NAMALWA (cell line): Measurements from ENCODE around the gene S100A2.

ENCODE experiments used
- DNase-seq: peaks from one replicate; pipeline ENCODE4 v3.0.0-alpha.2; 2015; ENCODE audit warnings: low spot score

S100A2 gene

DNA sequence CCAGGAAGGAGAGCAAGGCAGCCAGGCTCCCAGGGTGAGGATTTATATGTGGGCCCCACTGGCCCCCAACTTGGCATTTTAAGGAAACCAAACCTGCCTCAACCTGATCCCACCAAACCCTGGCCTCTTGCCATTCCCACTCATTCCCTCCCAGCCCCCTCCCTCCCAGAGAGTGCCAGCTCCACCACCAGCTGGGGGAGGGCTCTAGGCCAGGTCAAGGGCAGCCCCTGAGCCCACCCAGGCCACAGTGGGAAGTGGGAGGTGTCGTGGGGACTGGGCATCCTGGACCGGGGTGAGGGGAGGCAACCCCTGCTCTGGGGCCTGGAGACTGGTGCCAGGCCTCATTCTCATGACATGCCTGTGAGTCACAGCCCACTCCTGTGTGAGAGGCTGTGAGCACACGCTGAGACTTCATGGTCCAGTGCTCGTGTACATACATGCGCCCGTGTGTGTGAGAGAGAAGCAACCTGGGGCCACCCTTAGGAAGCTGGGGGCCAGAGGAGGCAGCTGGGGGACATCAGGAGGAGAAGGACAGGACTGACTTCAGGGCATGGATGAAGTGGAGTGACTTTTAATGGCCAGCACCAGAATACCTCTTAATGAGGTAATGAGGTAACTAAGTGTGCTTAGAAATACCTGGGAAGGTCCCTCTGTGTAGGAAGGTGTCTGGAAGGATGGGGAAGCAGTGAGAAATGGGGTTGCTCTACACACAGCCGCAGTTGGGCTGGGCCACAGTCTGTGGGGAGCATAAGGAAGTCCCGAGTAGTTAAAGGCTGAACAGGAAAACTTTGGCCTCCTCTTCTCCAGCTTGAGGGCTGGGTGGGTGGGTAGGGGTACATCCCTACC, at the start of gene S100A2:
S100A2 (minus strand) TSS at position 316 of the 846 bp plus-strand sequence. CDS start 1,967 bp downstream, outside the sequence.
- DNase-seq = peak; percentile 61

DNA sequence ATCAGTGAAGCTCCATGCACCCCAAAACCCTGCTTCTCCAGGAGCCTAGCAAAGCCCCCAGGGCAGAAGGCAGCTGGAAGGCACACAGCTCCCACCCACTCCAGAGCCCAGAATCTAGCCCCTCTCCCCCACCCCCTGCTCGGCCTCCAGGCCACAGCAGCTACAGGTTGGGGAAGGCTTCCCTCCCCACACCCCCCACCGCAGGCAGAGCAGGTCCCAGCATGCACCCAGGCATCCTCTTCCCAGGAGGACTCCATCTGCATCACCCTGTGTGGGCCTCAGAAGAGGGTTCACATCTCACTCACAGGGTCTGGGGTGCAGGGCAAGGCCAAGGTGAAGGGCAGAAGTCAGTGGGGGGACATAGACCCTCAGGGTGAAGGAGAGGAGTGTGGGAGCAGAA, 49.8 kb upstream of the S100A2 start:
- DNase-seq = no peak

DNA sequence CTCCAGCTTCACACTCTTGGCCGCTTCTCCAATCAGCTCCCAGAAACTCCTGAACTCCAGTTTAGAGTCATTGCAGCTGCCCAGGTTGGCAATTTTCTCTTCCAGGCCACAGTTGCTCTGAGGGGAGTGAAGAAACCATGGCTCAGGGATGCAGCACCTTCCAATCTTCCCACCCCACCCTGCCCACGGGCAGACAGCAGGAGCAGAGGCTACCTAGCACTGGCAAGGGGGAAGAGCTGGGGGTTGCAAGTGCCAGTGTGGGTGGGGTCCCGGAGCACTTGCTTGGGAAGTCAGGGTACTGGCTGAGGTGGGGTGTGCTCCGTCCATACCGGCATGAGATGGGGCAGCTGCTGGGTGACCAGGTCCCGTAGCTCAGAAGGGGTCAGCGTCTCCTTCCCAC, 49.3 kb upstream of the S100A2 start:
- no peak for DNase-seq

DNA sequence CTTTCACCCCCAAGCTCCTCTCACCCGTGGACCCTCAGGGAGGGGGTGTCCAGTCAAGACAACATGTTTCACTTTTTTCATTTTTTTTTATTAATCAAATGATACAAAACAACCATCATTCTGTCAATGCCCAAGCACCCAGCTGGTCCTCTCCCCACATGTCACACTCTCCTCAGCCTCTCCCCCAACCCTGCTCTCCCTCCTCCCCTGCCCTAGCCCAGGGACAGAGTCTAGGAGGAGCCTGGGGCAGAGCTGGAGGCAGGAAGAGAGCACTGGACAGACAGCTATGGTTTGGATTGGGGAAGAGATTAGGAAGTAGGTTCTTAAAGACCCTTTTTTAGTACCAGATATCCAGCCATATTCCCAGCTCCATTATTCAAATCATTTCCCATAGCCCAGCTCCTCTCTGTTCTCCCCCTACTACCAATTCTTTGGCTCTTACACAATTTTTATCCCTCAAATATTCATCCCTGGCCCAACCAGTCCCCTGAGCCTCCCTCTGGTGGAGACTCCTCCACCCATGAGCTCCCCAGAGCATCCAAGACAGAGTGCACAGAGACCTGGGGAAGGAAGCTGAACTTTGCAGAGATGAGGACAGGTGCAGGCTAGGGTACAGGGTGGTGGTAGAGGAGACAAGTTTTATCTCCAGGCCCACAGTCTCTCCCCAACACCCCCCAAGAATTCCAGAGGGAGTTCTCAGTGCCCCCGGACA, 48.7 kb upstream of the S100A2 start:
- DNase-seq = no peak

DNA sequence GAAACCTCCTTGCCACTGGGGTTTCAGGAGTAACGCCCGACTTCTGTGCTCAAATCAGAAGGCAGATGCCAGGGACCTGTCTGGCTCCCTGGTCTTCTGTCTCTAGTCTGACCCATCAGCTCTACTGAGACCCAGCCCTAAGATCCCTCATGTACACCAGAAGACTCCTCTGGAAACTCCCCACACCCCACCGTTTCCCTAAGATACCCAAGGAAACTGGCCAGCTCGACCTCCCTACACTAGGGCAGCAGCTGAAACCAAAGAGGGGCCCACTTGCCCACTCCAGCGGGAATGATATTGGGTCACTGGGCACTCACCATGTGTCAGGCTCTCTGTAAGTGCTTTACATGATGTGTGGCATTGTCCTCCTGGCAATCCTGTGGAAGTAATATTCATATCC, 47.8 kb upstream of the S100A2 start:
- DNase-seq = no peak

DNA sequence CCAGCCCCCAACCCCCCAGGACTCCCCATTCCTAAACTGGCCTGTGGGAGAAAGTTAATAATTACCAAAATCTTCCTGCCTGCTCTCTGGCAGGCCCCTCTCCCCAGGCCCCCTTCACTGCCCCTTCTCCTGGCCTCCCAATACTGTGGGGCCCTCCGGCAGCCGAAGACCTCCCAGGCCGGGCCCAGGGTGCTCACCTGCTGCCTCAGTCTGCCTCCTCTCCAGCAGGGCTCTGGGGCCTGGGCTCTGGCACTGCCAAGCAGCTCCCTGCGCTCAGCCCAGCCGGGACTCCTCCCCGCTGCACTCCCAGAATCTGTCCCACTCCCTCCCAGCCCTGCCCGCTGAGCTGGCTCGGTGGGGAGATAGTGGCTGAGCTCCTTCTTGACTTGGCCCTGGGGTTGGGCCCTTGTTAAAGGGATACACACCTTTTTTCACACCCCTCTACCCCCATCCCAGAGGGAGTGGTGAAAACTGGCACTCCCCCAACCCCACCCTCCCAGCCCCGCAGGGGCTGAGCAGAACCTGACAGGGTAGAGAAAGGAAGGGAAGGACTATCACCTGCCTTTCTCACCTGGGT, 47.2 kb upstream of the S100A2 start, which contains the start of gene S100A16:
S100A16 (minus strand) TSS at position 383 of the 577 bp plus-strand sequence. CDS start 4,986 bp downstream, outside the sequence.
- DNase-seq = no peak

DNA sequence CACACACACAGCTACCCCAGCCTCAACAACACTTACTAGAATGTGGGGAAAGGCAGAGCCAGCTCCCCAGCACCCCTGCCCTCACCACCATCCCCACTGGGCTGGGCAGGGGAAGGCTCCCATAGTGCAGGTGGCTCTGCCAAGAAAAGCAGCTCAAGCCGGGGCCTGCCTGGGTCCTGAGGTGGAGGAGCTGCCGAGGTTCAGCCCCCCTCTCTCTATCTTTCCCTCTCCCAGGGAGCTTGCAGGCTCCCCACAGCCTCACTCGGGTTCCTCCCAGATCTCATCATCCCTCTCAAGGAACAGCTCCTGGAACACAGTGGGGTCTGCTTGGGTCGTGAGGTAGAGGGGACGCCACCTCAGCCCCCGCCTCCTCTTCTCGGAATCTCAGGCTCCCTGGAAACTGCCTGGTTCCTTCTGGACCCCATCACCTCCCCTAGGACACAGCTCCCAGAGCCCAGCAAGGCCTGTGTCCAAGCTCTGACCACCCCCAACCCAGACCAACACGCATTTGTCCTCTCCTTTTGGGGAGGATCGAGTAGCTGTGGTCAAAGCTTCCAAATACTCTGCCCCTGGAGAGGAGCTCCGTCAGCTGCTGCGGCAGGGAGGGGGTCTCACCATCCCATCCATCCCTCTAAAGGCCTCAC, 46.6 kb upstream of the S100A2 start:
- no peak for DNase-seq

DNA sequence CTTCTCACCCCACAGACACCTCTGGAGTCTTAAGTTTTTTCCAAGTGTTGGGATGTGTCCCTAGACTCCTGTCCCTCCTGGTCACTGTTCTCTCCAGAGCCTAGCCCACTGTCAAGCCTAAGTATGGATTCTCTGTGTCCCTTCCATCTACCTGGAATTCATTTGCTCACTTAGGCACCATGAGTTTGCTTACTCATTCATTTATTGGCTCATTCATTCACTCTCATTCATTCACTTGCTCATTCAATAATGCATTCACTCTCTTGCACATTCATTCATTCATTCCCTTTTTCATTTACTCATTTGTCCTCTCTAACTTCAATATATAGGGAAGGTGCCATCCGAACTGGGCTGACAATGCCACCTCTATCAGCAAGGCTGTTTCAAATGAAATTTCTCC, 45.7 kb upstream of the S100A2 start:
- DNase-seq = no peak

DNA sequence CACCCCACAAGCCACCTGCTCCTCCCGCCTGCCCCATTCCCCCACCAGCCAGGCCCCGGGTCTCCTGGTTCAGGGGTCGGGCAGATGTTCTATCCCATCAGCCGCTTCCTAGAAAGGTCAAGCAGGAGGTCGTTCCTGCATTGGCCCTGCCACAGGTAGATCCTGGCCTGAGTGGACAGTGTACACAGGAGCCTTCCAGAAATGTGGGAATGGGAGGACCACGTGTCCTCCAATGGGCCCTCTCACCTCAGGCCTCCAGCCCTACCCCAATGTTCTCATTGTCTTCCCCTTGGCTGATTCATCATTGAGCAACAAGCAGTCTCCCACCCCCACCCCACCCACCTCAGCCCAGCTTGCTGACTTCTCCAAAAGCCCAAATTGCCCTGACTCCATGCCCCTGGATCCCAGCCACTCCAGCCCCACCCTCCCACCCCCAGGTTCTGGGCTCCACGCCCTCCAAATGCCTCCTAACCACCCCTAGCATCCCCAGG, 45.2 kb upstream of the S100A2 start:
- no peak for DNase-seq

DNA sequence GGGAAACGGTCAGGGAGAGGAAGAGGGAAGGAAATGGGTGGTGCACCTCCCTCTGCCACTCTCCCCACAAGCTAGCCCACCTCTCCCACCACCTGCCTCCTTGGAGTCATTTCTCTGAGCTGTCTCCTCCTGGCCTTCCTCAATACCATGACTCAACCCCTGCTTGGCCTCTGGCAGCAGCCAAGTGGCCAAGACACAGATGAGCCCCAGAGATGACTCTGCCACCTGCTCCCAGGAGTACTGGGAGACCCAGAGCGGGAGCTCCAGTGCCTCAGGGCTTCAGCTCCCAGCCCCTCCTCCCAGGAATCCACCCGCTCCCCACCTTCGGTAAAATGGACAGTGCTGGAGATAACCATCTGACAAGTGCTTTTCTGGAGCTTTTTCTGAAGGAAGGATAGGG, 44.7 kb upstream of the S100A2 start:
- no peak for DNase-seq

DNA sequence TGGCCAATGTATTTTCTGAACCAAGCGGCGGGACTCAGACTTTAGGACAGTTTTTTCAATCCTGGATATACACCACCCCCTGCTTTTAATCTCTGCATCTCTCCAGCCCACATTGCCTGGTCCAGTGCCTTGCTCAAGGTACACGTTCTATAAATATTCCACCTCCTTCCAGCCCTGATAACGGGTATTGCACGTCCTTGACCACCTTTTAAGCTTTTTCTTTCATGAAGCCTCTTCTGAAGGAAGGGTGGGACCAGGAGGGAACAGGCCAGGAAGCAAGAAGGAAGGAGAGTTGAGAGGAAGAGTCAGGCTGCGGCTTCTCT, 43.9 kb upstream of the S100A2 start:
- no peak for DNase-seq

DNA sequence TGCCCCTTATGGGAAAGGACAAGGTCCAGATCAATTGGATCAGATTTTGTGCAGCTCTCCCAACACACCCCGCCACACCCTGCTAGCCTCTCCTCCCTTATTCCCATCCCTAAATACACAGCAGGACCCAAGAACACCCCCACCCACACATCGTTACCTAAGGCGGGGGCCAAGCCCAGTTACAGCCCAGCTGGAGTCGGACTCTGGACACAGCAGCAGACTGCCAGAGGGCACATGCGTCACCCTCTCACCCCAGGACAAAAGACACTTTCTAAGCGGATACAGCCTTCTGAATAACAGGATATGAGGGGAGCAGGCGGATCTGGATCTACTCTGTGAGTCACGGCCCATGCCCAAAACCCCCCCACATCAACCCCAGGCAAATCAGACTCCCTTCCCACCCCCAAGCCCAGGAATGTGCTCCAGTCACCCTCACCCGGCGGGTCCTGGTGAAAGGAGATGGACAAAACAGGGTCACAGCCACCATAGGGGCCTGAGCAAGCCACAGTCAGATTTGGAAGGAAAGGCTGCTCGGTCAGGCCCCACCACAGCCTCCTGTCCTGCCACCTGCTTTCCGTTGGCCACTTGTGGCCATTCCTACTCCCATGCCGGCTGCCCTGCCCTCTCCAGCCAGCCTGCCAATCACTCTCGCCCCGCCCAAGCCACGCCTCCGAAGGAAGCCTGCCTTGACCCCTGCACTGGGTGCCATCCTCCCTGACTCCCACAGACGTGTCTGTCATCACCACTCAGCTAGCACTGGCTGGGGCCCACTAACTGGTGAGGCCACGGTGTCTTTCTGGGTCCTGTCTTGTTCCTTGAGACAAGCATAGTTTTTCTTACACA, 43.3 kb upstream of the S100A2 start:
- DNase-seq = no peak

DNA sequence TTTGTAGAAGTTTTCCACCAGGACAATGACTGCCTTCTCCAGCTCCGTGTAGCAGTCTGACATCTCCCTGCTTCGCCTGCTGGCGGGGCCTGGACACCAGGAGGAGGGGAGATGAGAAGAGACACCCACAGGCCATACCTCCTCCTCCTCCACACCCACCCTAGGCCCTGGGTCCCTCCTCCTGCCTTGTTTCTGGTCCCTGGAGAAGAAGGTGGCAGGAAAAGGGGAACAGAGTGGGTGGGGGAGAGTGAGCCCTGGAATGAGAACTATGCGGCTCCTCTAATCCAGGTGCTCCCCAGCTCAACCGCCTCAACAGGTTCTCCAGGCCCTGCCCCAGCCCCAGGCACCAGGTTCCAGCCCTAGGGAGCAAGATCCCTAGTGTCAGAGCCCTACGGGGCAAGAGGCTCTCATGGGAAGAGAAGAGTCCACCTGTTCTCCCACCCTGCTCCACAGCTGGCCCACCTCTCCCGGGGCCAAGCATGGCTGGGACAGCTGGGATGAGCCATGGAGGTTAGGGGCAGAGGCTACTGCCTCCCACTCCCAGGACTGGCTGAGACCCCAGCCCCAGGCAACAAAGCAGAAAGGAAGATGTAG, 42.5 kb upstream of the S100A2 start:
- no peak for DNase-seq

DNA sequence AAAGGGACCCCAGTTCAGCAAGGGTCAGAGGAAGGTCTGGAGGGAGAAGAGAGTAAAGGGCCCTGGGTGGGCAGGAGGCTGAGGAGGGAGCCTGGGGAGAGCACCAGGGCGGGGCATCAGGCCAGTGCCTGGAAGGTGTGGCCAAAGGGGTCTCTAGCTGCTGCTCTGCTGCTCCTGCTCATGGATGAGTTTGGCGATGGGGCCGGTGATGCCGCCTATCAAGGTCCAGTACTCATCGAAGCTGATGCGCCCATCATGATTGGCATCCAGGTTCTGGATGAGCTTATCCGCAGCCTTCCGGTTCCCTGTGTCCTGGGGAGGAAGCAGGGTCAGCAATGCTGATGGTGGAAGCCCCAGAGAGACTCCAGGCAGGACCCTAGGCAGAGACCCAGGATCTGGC, 41.7 kb upstream of the S100A2 start:
- no peak for DNase-seq

DNA sequence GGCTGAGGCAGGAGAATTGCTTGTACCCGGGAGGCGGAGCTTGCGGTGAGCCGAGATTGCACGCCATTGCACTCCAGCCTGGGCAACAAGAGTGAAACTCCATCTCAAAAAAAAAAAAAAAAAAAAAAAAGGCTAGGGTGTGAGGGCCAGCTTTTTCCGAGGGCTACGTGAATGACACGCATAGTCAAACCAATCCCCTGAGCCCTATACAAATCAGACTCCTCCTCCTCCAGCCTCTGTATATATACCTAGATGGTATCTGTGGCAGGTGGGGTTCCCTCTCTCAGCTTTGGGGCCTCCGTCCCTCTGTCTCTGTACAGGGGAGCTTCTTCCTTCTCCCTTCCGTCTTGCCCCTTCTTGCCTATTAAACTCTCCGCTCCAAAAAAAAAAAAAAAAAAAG, 40.5 kb upstream of the S100A2 start:
- DNase-seq = no peak

DNA sequence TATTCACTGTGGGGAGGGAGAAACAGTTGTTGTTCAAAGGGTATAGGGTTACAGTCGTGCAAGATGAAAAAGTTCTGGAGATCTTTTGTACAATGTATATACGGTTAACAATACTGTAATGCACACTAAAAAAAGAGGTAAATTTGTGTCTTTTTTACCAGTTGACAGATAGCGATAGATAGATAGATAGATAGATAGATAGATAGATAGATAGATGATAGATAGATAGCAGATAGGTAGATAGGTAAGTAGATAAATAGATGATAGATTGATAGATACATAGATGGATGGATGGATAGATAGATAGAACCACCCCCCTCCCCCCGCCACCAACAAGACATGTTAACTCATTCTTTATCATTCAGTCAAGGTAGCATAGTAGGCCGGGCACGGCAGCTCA, 37.1 kb upstream of the S100A2 start:
- no peak for DNase-seq

DNA sequence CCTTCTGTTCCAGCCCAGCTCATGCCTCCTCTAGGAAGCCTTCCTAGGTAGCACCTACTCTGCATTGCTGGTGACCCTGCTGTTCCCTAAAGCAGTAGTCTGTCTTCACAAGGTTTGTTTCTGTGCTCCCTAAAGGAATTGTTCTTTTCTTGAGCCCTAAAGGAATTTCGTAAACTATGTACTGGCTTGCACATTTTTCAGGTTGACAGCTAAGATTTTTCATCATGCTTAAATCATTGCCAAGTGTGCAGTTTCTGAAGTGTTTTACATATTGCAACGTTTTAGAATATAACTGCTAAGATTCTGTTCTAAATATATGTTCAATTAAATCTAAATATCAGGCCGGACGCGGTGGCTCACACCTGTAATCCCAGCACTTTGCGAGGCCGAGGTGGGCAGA, 34.2 kb upstream of the S100A2 start:
- DNase-seq = no peak

DNA sequence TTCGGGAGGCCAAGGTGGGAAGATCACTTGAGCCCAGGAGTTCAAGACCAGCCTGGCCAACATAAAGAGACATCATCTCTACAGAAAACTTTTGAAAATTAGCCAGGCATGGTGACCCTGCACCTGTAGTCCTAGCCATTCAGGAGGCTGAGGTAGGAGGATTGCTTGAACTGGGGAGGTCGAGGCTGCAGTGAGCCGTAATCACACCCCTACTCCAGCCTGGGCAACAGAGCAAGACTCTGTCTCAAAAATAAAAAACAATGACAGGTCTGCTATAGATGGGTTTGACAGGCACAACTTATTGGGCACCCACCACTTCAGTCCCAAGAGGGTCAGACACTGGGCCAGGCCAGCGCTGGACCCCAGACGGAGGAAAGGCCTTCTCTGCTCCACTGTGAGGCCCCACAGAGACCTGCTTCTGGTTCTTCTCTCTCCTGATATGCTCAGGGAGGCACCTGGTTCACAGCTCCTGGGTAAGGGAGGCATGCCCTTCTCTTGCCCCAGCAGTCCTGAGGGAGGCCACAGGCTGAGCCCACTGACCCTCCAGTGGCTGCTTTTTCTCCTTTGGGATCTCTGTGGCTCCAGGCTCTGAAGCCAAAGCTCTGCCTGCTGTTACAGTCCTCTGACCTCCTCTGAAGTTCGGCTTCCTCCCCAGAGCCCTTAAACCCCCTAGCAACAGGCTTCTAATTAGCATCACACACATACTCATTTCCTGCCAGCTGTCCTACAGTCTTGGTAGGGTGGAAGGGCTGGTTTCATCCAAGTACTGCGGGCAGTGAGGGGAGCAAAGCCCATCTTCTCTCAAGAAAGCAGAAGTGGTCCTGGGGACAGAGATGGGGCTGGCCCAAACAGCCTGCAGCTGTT, 32.9 kb upstream of the S100A2 start:
- peak; percentile 99 for DNase-seq

DNA sequence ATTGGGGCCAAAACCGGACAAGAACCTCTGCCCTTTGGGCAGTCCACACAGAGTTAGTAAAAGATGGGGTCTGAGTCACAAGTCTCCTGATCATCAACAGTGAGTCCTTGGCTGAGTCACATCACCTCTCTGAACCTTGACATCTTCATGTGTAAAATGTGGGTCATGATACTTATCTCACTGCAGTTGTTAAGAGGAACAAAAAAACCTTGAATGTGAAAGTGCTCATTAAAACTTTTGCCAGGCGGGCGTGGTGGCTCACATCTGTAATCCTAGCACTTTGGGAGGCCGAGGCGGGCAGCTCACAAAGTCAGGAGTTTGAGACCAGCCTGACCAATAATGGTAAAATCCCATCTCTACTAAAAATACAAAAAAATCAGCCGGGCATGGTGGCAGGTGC, 31.6 kb upstream of the S100A2 start:
- DNase-seq = no peak

DNA sequence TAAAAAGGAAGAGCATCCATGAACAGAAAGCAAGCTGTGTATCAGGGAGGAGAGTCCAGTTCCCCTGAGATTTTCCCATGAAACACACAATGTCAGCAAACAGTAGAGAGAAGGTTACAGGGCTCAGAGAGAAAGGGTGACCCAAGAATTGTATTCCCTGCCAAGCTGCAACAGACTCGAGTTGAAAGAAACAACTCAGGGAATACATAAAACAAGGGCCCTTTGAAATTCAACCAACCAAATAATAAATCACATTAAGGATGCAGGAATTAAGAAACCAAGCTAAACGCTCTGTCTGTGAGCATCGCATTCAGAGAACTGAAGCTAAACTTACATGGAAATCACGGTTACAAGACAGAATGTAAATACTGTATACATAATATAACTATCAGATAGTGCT, 27.1 kb upstream of the S100A2 start:
- no peak for DNase-seq
